ENCODE measurements around the gene ZNF335. TPM values are rescaled to one million over a fixed set of nuclear protein-coding genes. Genes with fewer than 3 reads are reported as not detected.

Gene ZNF335, protein sequence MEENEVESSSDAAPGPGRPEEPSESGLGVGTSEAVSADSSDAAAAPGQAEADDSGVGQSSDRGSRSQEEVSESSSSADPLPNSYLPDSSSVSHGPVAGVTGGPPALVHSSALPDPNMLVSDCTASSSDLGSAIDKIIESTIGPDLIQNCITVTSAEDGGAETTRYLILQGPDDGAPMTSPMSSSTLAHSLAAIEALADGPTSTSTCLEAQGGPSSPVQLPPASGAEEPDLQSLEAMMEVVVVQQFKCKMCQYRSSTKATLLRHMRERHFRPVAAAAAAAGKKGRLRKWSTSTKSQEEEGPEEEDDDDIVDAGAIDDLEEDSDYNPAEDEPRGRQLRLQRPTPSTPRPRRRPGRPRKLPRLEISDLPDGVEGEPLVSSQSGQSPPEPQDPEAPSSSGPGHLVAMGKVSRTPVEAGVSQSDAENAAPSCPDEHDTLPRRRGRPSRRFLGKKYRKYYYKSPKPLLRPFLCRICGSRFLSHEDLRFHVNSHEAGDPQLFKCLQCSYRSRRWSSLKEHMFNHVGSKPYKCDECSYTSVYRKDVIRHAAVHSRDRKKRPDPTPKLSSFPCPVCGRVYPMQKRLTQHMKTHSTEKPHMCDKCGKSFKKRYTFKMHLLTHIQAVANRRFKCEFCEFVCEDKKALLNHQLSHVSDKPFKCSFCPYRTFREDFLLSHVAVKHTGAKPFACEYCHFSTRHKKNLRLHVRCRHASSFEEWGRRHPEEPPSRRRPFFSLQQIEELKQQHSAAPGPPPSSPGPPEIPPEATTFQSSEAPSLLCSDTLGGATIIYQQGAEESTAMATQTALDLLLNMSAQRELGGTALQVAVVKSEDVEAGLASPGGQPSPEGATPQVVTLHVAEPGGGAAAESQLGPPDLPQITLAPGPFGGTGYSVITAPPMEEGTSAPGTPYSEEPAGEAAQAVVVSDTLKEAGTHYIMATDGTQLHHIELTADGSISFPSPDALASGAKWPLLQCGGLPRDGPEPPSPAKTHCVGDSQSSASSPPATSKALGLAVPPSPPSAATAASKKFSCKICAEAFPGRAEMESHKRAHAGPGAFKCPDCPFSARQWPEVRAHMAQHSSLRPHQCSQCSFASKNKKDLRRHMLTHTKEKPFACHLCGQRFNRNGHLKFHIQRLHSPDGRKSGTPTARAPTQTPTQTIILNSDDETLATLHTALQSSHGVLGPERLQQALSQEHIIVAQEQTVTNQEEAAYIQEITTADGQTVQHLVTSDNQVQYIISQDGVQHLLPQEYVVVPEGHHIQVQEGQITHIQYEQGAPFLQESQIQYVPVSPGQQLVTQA (N-terminal part only)
- total RNA-seq (10 to 100 TPM in 3 of 9 donors, 1 to 10 TPM in 6; 5.6 to 14.9 (median 8.5) TPM), polyA plus RNA-seq (1 to 10 TPM; 7.0 TPM)
- long read RNA-seq, donor 1, full-length matches to known transcripts: 1 of 9 reads
- long read RNA-seq, donor 1, partial matches to known transcripts: 6 of 9 reads
- long read RNA-seq, donor 1, other reads (novel, unspliced or antisense): 2 of 9 reads
- long read RNA-seq, donor 2, partial matches to known transcripts: 4 of 6 reads
- long read RNA-seq, donor 2, other reads (novel, unspliced or antisense): 2 of 6 reads
- long read RNA-seq, donor 3, full-length matches to known transcripts: 2 of 4 reads
- long read RNA-seq, donor 3, partial matches to known transcripts: 2 of 4 reads
- long read RNA-seq, donor 3, other reads (novel, unspliced or antisense): 0 of 4 reads

- peak; percentile 96 to 98 (median 97) for DNase-seq
- Histone ChIP-seq H3K36me3 (peaks cover 0 to 28% (median 27%) of the 10 kb centered on the region in 9 donors), H3K9me3 (no peaks in the 10 kb centered on the region), H3K27me3 (no peaks in the 10 kb centered on the region), H3K4me3 (peak within 1 kb of the TSS; percentile 70 to 97 (median 84)), H3K4me1 (peaks cover 0 to 35% (median 13%) of the 10 kb centered on the region in 12 donors), H3K27ac (peak within 1 kb of the TSS; percentile 90 to 100 (median 98))
- intact Hi-C loops (cut with DNase I): loop anchor here in 5 of 10 donors (1.0 to 10.0 kb wide), 8 partner anchors 37 to 435 kb away; partner anchors contain the start of genes PCIF1 (in 3 of the 5), DNTTIP1 (in 2 of the 5), WFDC3 (in 2 of the 5) and CTSA (in 1 of the 5)
- ATAC-seq: peak; percentile 92 to 96 (median 94)
- WGBS, 4 donors: 0 to 1% (median 0%) methylated on average over 46 to 72 of the region's 72 CpGs
- TF ChIP-seq CTCF (IDR thresholded peaks at IDR 0.05) (peak; percentile 29 to 71 (median 44)), POLR2A (IDR thresholded peaks at IDR 0.05) (peak in 1 of 2 donors; percentile 66)
These were observed at the start of gene ZNF335 for GRCh38 chr20:45971675-45972499. Gene ZNF335 (minus strand): TSS chr20:45972203. CDS start chr20:45971410, 793 bp downstream.

DNA sequence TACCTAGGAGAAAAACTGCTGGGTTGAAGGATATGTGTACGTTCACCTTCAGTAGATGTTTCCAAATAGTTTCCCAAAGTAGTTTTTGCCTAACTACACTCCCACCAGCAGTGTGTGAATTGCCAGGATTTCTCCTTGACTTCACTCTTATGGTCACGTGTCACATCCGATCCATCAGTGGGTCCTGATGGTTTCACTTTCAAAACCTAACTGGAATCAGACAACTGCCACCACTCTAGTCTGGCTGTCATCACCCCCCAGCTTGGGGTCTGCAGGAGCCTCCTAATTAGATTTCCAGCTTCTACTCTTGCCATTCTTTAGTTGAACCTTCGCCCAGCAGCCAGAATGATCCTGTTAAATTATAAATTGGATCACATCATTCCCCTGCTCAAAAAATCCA is 48.6 kb upstream of the ZNF335 start:
- peaks cover 0 to 21% (median 7%) of the 10 kb centered on the region in 12 donors for H3K4me1 ChIP-seq
- DNase-seq (no peak), ATAC-seq (no peak)
- H3K27me3 ChIP-seq: peaks cover 9 to 97% (median 56%) of the 10 kb centered on the region in 9 donors
- H3K9me3 ChIP-seq: no peaks in the 10 kb centered on the region
- H3K27ac ChIP-seq: no peak overlapping the region
- H3K4me3 ChIP-seq: no peak overlapping the region
- H3K36me3 ChIP-seq: no peaks in the 10 kb centered on the region
- 66 to 76% (median 70%) methylated on average over 4 of the region's 4 CpGs for WGBS, 4 donors
- TF ChIP-seq POLR2A (IDR thresholded peaks at IDR 0.05) (no peak), CTCF (IDR thresholded peaks at IDR 0.05) (no peak)
- intact Hi-C loops (cut with DNase I): loop anchor here in 8 of 10 donors (5.0 to 10.0 kb wide), 8 partner anchors 54 to 344 kb away; partner anchors contain the start of gene NCOA5 (in 4 of the 8)

DNA sequence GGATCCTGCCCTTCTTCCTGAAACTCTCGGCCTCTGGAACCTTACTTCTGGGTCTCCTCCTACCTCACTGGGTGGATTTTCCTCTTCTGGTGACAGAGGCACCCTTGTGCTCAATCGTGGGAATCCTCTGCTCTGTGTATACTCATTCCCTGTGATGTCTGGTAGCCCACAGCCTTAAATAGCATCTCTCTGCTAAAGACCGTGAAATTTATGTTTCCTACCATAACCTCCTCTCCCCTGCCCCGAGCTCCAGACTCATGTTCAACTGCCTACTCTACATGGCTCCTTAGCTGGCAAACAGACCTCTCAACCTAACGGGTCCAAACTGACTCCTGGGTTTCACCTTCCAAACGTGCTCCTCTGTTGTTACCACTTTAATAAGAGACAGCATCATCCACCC is 46.6 kb upstream of the ZNF335 start:
- Histone ChIP-seq H3K36me3 (no peaks in the 10 kb centered on the region), H3K4me1 (peaks cover 0 to 27% (median 10%) of the 10 kb centered on the region in 12 donors), H3K4me3 (no peak overlapping the region), H3K9me3 (no peaks in the 10 kb centered on the region), H3K27me3 (peaks cover 22 to 97% (median 64%) of the 10 kb centered on the region in 9 donors), H3K27ac (no peak overlapping the region)
- TF ChIP-seq CTCF (IDR thresholded peaks at IDR 0.05) (no peak), POLR2A (IDR thresholded peaks at IDR 0.05) (no peak)
- ATAC-seq (no peak), DNase-seq (no peak)
- 55 to 63% (median 61%) methylated on average over 6 of the region's 6 CpGs for WGBS, 4 donors
- intact Hi-C loops (cut with DNase I): loop anchor here in 2 of 10 donors (10.0 kb wide), 2 partner anchors 156 to 316 kb away; no protein-coding TSS in a partner anchor
